Measurements from ENCODE around the gene ARL4A. TPM values are rescaled to one million over a fixed set of nuclear protein-coding genes. Genes with fewer than 3 reads are reported as not detected.
"Not testable (repeated sequence)": the region's sequence is repeated elsewhere in the genome, so short reads cannot be mapped to it uniquely, and the experiment has no call there.

The ARL4A gene
- polyA plus RNA-seq, 1 donor (not counting 4 experiments of a cell fraction or from before 2014, with no cell fraction given) = 17.1 TPM

- no peaks in the 10 kb centered on the region for H4K20me1 ChIP-seq (ENCODE audit: control insufficient read depth, extremely low read depth, insufficient read depth, low read length)
- H3K27ac ChIP-seq (ENCODE audit: control insufficient read depth, insufficient read depth, low read length) = no peak overlapping the region
- peaks cover 40% of the 10 kb centered on the region for H3K79me2 ChIP-seq (ENCODE audit: control insufficient read depth, insufficient read depth, low read length)
- no peaks in the 10 kb centered on the region for H3K36me3 ChIP-seq (ENCODE audit: control insufficient read depth in 2 of 2, extremely low read depth in 1 of 2, insufficient read depth in 2 of 2, low read length in 2 of 2)
- no peak for DNase-seq (ENCODE audit: low read depth, low spot score)
- H3K9ac ChIP-seq (ENCODE audit: control insufficient read depth, extremely low read depth, insufficient read depth, low read length) = peak overlapping the region; percentile 55
- peaks cover 8% of the 10 kb centered on the region for H3K4me1 ChIP-seq (ENCODE audit: control insufficient read depth, extremely low read depth, insufficient read depth, low read length)
- peak overlapping the region; percentile 82 for H3K4me2 ChIP-seq (ENCODE audit: control insufficient read depth, extremely low read depth, insufficient read depth, low read depth, low read length)
- TF ChIP-seq CTCF (optimal IDR thresholded peaks at IDR 0.05 in 1 of 3, IDR thresholded peaks at IDR 0.05 in 1 of 3, conservative IDR thresholded peaks at IDR 0.05 in 1 of 3; ENCODE audit: extremely low read depth in 1 of 3, insufficient read depth in 2 of 3, low read length in 3 of 3) (no peak), EZH2 (IDR thresholded peaks at IDR 0.05; ENCODE audit: low read length) (no peak)
- FAIRE-seq = no peak
- H3K4me3 ChIP-seq (ENCODE audit: control insufficient read depth in 2 of 3, extremely low read depth in 1 of 3, insufficient read depth in 2 of 3, low read depth in 1 of 3, low read length in 3 of 3) = peak overlapping the region; percentile 13 to 77 (median 56)
- dilution Hi-C loops (cut with MboI; ENCODE audit: extremely low pct_ligation_motif_present, low sequenced_read_pairs) = loop anchor here (25.0 kb wide), 1 partner anchor 573 kb away; no protein-coding TSS in a partner anchor
- H3K9me3 ChIP-seq (ENCODE audit: control insufficient read depth, low read depth, low read length) = no peaks in the 10 kb centered on the region
- H3K9me1 ChIP-seq (ENCODE audit: control insufficient read depth, extremely low read depth, insufficient read depth, low read length) = no peaks in the 10 kb centered on the region
- no peaks in the 10 kb centered on the region for H3K27me3 ChIP-seq (ENCODE audit: control insufficient read depth, extremely low read depth, insufficient read depth, low read length)
- no peak overlapping the region for H2AFZ ChIP-seq (ENCODE audit: control insufficient read depth, low read length)
Measured at GRCh38 chr7:12689451-12689850, 2.0 kb downstream of the ARL4A start.

- H3K27ac ChIP-seq (ENCODE audit: control insufficient read depth, insufficient read depth, low read length) = no peak overlapping the region
- H3K36me3 ChIP-seq (ENCODE audit: control insufficient read depth in 2 of 2, extremely low read depth in 1 of 2, insufficient read depth in 2 of 2, low read length in 2 of 2) = no peaks in the 10 kb centered on the region
- no peak overlapping the region for H2AFZ ChIP-seq (ENCODE audit: control insufficient read depth, low read length)
- dilution Hi-C loops (cut with MboI; ENCODE audit: extremely low pct_ligation_motif_present, low sequenced_read_pairs) = loop anchor here (25.0 kb wide), 1 partner anchor 572 kb away; no protein-coding TSS in a partner anchor
- no peak for DNase-seq (ENCODE audit: low read depth, low spot score)
- peak overlapping the region; percentile 55 for H3K9ac ChIP-seq (ENCODE audit: control insufficient read depth, extremely low read depth, insufficient read depth, low read length)
- TF ChIP-seq CTCF (optimal IDR thresholded peaks at IDR 0.05 in 1 of 3, IDR thresholded peaks at IDR 0.05 in 1 of 3, conservative IDR thresholded peaks at IDR 0.05 in 1 of 3; ENCODE audit: extremely low read depth in 1 of 3, insufficient read depth in 2 of 3, low read length in 3 of 3) (no peak), EZH2 (IDR thresholded peaks at IDR 0.05; ENCODE audit: low read length) (no peak)
- peak overlapping the region; percentile 13 to 77 (median 56) for H3K4me3 ChIP-seq (ENCODE audit: control insufficient read depth in 2 of 3, extremely low read depth in 1 of 3, insufficient read depth in 2 of 3, low read depth in 1 of 3, low read length in 3 of 3)
- peak overlapping the region; percentile 82 for H3K4me2 ChIP-seq (ENCODE audit: control insufficient read depth, extremely low read depth, insufficient read depth, low read depth, low read length)
- no peaks in the 10 kb centered on the region for H3K9me1 ChIP-seq (ENCODE audit: control insufficient read depth, extremely low read depth, insufficient read depth, low read length)
- peak; percentile 5 for FAIRE-seq
- peaks cover 8% of the 10 kb centered on the region for H3K4me1 ChIP-seq (ENCODE audit: control insufficient read depth, extremely low read depth, insufficient read depth, low read length)
- peaks cover 40% of the 10 kb centered on the region for H3K79me2 ChIP-seq (ENCODE audit: control insufficient read depth, insufficient read depth, low read length)
- no peaks in the 10 kb centered on the region for H3K9me3 ChIP-seq (ENCODE audit: control insufficient read depth, low read depth, low read length)
- H4K20me1 ChIP-seq (ENCODE audit: control insufficient read depth, extremely low read depth, insufficient read depth, low read length) = no peaks in the 10 kb centered on the region
- no peaks in the 10 kb centered on the region for H3K27me3 ChIP-seq (ENCODE audit: control insufficient read depth, extremely low read depth, insufficient read depth, low read length)
Measured at GRCh38 chr7:12690041-12690878, 2.8 kb downstream of the ARL4A start.

GRCh38 chr7:12691388-12691787 is 4.0 kb downstream of the ARL4A start:
- H3K9me1 ChIP-seq (ENCODE audit: control insufficient read depth, extremely low read depth, insufficient read depth, low read length); H2AFZ ChIP-seq (ENCODE audit: control insufficient read depth, low read length); H3K27ac ChIP-seq (ENCODE audit: control insufficient read depth, insufficient read depth, low read length); H3K9me3 ChIP-seq (ENCODE audit: control insufficient read depth, low read depth, low read length); H3K9ac ChIP-seq (ENCODE audit: control insufficient read depth, extremely low read depth, insufficient read depth, low read length); H3K4me2 ChIP-seq (ENCODE audit: control insufficient read depth, extremely low read depth, insufficient read depth, low read depth, low read length); H3K27me3 ChIP-seq (ENCODE audit: control insufficient read depth, extremely low read depth, insufficient read depth, low read length); H3K36me3 ChIP-seq (ENCODE audit: control insufficient read depth in 2 of 2, extremely low read depth in 1 of 2, insufficient read depth in 2 of 2, low read length in 2 of 2); DNase-seq (ENCODE audit: low read depth, low spot score); H3K4me3 ChIP-seq (ENCODE audit: control insufficient read depth in 2 of 3, extremely low read depth in 1 of 3, insufficient read depth in 2 of 3, low read depth in 1 of 3, low read length in 3 of 3); H4K20me1 ChIP-seq (ENCODE audit: control insufficient read depth, extremely low read depth, insufficient read depth, low read length); FAIRE-seq: not testable (repeated sequence)
- Histone ChIP-seq H3K79me2 (ENCODE audit: control insufficient read depth, insufficient read depth, low read length) (peaks cover 40% of the 10 kb centered on the region), H3K4me1 (ENCODE audit: control insufficient read depth, extremely low read depth, insufficient read depth, low read length) (peaks cover 16% of the 10 kb centered on the region)
- dilution Hi-C loops (cut with MboI; ENCODE audit: extremely low pct_ligation_motif_present, low sequenced_read_pairs) = loop anchor here (25.0 kb wide), 1 partner anchor 571 kb away; no protein-coding TSS in a partner anchor

Data from keratinocyte (primary cell).